Tibial nerve (tissue), 4 donors: Measurements from ENCODE around the gene KPNA1.

Experiments
- CTCF ChIP-seq, 5 experiments: fragments of 200-600 bp in 3 of 5; fragments of 450-650 bp in 2 of 5; sonication (generic) in 3 of 5; IDR thresholded peaks; one replicate each; pipeline ENCODE4 v1.5.1; 2016 to 2019; ENCODE audit warnings: antibody characterized with exemption in 5 of 5, mild to moderate bottlenecking in 3 of 5, moderate library complexity in 2 of 5
- EP300 ChIP-seq, 2 donors: sonication (generic); formaldehyde crosslinking; IDR thresholded peaks; one replicate each; pipeline ENCODE4 v1.6.1; 2017; ENCODE audit warnings: antibody characterized with exemption in 2 of 2, mild to moderate bottlenecking in 1 of 2
- POLR2A ChIP-seq, 2 donors: fragments of 450-650 bp; IDR thresholded peaks; one replicate each; pipeline ENCODE4 v1.6.1; 2017; ENCODE audit warnings: antibody characterized with exemption in 2 of 2, mild to moderate bottlenecking in 2 of 2, moderate library complexity in 2 of 2

- no peak for TF ChIP-seq POLR2A (IDR thresholded peaks at IDR 0.05)
- peak; percentile 55 to 70 (median 64) for TF ChIP-seq CTCF (IDR thresholded peaks at IDR 0.05)
- TF ChIP-seq EP300 (IDR thresholded peaks at IDR 0.05), result no peak
Measured at GRCh38 chr3:122392868-122393844, 121.6 kb downstream of the KPNA1 start.
